SK-N-SH (cell line): ENCODE data around the gene UBE2K. TPM values are rescaled to one million over a fixed set of nuclear protein-coding genes. Genes with fewer than 3 reads are reported as not detected.
"Not testable (repeated sequence)": the region's sequence is repeated elsewhere in the genome, so short reads cannot be mapped to it uniquely, and the experiment has no call there.

Experiments used
- CTCF ChIA-PET: fragments of 300-600, 350-600 bp; formaldehyde crosslinking; extraction: SDS; loops from one replicate; lab custom pipeline; 2021; lab: Yijun Ruan, JAX
- POLR2A ChIA-PET: fragments of 350-600 bp; sonication (Branson Sonifier 250); formaldehyde crosslinking; extraction: SDS; loops from one replicate; lab custom pipeline; 2020; ENCODE audit warnings: antibody characterized with exemption, inconsistent platforms; lab: Yijun Ruan, JAX
- DNase-seq: peaks from one replicate; pipeline ENCODE4 v3.0.0; 2012
- H2AFZ ChIP-seq: fragments of 200-600 bp; sonication (generic); 2 replicates; pipeline ENCODE4 v1.8.1; 2016; ENCODE audit warnings: antibody characterized with exemption, mild to moderate bottlenecking, low read depth
- H3F3A ChIP-seq: fragments of 200-600 bp; sonication (generic); replicated peaks from 2 replicates; pipeline ENCODE3; 2016; ENCODE audit warnings: antibody characterized with exemption, mild to moderate bottlenecking; ENCODE audit not compliant: insufficient read depth
- H3K27ac ChIP-seq, 2 experiments: fragments of 200-500 bp in 1 of 2; fragments of 200-600 bp in 1 of 2; sonication (Bioruptor generic) in 1 of 2; sonication (generic), shearing (Covaris generic) in 1 of 2; 2 replicates each; pipeline versions ENCODE4 v1.5.1 to v1.6.1; 2014 to 2016; ENCODE audit warnings: low read depth in 2 of 2, inconsistent platforms in 1 of 2, low read length in 1 of 2, mild to moderate bottlenecking in 1 of 2, mixed read lengths in 1 of 2
- H3K27me3 ChIP-seq: fragments of 200-600 bp; sonication (generic), shearing (Covaris generic); 2 replicates; pipeline ENCODE4 v1.6.1; 2016; ENCODE audit warnings: mixed run types; ENCODE audit not compliant: insufficient read depth
- H3K36me3 ChIP-seq, 2 experiments: fragments of 200-500 bp in 1 of 2; fragments of 200-600 bp in 1 of 2; sonication (Bioruptor generic) in 1 of 2; sonication (generic) in 1 of 2; replicated peaks in 1 of 2; 2 replicates each; pipeline versions ENCODE3 to v1.5.1; 2014 to 2016; ENCODE audit warnings: low read length in 1 of 2, mild to moderate bottlenecking in 1 of 2; ENCODE audit not compliant: insufficient read depth in 2 of 2, control insufficient read depth in 1 of 2
- H3K4me1 ChIP-seq, 2 experiments: fragments of 200-500 bp in 1 of 2; fragments of 200-600 bp in 1 of 2; sonication (Bioruptor generic) in 1 of 2; sonication (generic), shearing (Covaris generic) in 1 of 2; 2 replicates each; pipeline versions ENCODE4 v1.5.1 to v1.6.1; 2014 to 2016; ENCODE audit warnings: low read depth in 1 of 2, low read length in 1 of 2, mixed run types in 1 of 2; ENCODE audit not compliant: insufficient read depth in 2 of 2, control insufficient read depth in 1 of 2
- H3K4me2 ChIP-seq: fragments of 200-600 bp; sonication (generic), shearing (Covaris generic); 2 replicates; pipeline ENCODE4 v1.6.1; 2017; ENCODE audit warnings: mixed run types
- H3K4me3 ChIP-seq, 2 experiments: fragments of 200-500 bp in 1 of 2; fragments of 200-600 bp in 1 of 2; sonication (Bioruptor generic) in 1 of 2; sonication (generic), shearing (Covaris generic) in 1 of 2; 2 replicates each; pipeline versions ENCODE4 v1.5.1 to v1.8.1; 2014 to 2016; ENCODE audit warnings: low read depth in 2 of 2, inconsistent platforms in 1 of 2, low read length in 1 of 2, mild to moderate bottlenecking in 1 of 2, mixed read lengths in 1 of 2, moderate library complexity in 1 of 2
- H3K79me2 ChIP-seq: fragments of 200-600 bp; sonication (generic); 2 replicates; pipeline ENCODE4 v1.8.1; 2017; ENCODE audit warnings: mild to moderate bottlenecking; ENCODE audit not compliant: insufficient read depth
- H3K9ac ChIP-seq: fragments of 200-600 bp; sonication (generic); 2 replicates; pipeline ENCODE4 v1.6.1; 2017; ENCODE audit warnings: mixed run types
- H3K9me2 ChIP-seq: fragments of 200-600 bp; sonication (generic); 2 replicates; pipeline ENCODE4 v1.6.1; 2017; ENCODE audit warnings: mixed run types
- H3K9me3 ChIP-seq: fragments of 200-600 bp; sonication (generic); 2 replicates; pipeline ENCODE4 v1.6.1; 2017; ENCODE audit warnings: mixed run types, mild to moderate bottlenecking, moderate library complexity
- H4K20me1 ChIP-seq: fragments of 200-600 bp; sonication (generic); 2 replicates; pipeline ENCODE4 v1.6.1; 2017; ENCODE audit warnings: mild to moderate bottlenecking, mixed run types; ENCODE audit not compliant: insufficient read depth
- ELF1 ChIP-seq: IDR thresholded peaks from 2 replicates; pipeline ENCODE4 v1.4.0; 2012
- EZH2phosphoT487 ChIP-seq: fragments of 200-600 bp; sonication (generic); IDR thresholded peaks from 2 replicates; pipeline ENCODE4 v1.6.1; 2017; ENCODE audit warnings: low read depth, mixed run types, mild to moderate bottlenecking, antibody characterized with exemption, moderate library complexity, borderline replicate concordance
- FOSL2 ChIP-seq: IDR thresholded peaks from 2 replicates; pipeline ENCODE4 v1.4.0; 2012; ENCODE audit warnings: low read depth, mild to moderate bottlenecking, moderate library complexity, borderline replicate concordance
- FOXJ3 ChIP-seq: sonication (generic); formaldehyde crosslinking; IDR thresholded peaks from 2 replicates; pipeline ENCODE4 v1.5.1; 2020; ENCODE audit warnings: mild to moderate bottlenecking, missing genetic modification reagents
- FOXM1 ChIP-seq: IDR thresholded peaks from 2 replicates; pipeline ENCODE4 v1.4.0; 2012; ENCODE audit warnings: low read depth, mild to moderate bottlenecking
- IRF3 ChIP-seq: fragments of 150-350 bp; IDR thresholded peaks from 2 replicates; pipeline ENCODE4 v1.6.1; 2016; ENCODE audit warnings: mild to moderate bottlenecking, low read depth, low read length
- MXI1 ChIP-seq: IDR thresholded peaks from 2 replicates; pipeline ENCODE4 v1.6.1; 2012; ENCODE audit warnings: mild to moderate bottlenecking, low read depth, low read length, improper control_type of control experiment
- PBX3 ChIP-seq: IDR thresholded peaks from 2 replicates; pipeline ENCODE4; 2012
- RAD21 ChIP-seq: IDR thresholded peaks from 2 replicates; pipeline ENCODE4 v1.6.1; 2012; ENCODE audit warnings: mild to moderate bottlenecking, low read length
- RFX5 ChIP-seq: IDR thresholded peaks from 2 replicates; pipeline ENCODE4 v1.6.1; 2012; ENCODE audit warnings: mild to moderate bottlenecking, improper control_type of control experiment, low read length
- SMC3 ChIP-seq: IDR thresholded peaks from 2 replicates; pipeline ENCODE4 v1.6.1; 2012; ENCODE audit warnings: low read depth, low read length, improper control_type of control experiment
- TCF12 ChIP-seq: IDR thresholded peaks from 2 replicates; pipeline ENCODE4 v1.4.0; 2012
- TEAD4 ChIP-seq: IDR thresholded peaks from 2 replicates; pipeline ENCODE4 v1.4.0; 2012; ENCODE audit warnings: mild to moderate bottlenecking, borderline replicate concordance; ENCODE audit not compliant: insufficient read depth
- USF2 ChIP-seq: fragments of 150-350 bp; IDR thresholded peaks from 2 replicates; pipeline ENCODE4 v1.6.1; 2017; ENCODE audit warnings: antibody characterized with exemption, low read length, low read depth, borderline replicate concordance
- YY1 ChIP-seq: IDR thresholded peaks from 2 replicates; pipeline ENCODE4 v1.4.0; 2012; ENCODE audit warnings: low read depth, mild to moderate bottlenecking
- ZBTB33 ChIP-seq: IDR thresholded peaks from 2 replicates; pipeline ENCODE4 v1.4.0; 2012; ENCODE audit warnings: low read depth, borderline replicate concordance
- WGBS: methylation state at CpG from one replicate; pipeline ENCODE4 v1.1.6; 2017; ENCODE audit warnings: low lambda C conversion rate; 5-methylcytosine and 5-hydroxymethylcytosine counted together
- polyA plus RNA-seq, 3 experiments: library from polyadenylated mRNA; depleted of rRNA; stranded (reverse); fragments of >200 nt; gene quantifications; 2 replicates each; pipeline ENCODE4 v1.2.3, GENCODE V29; 2012

The UBE2K gene
- polyA plus RNA-seq, 1 of the 3 experiments (the other 2 are of a cell fraction) = 102 TPM

- H3K4me3 ChIP-seq, DNase-seq, H3K4me2 ChIP-seq, H3K4me1 ChIP-seq, H3K27ac ChIP-seq, H3K9me2 ChIP-seq, H3K9me3 ChIP-seq, POLR2A ChIA-PET, H3F3A ChIP-seq, H2AFZ ChIP-seq, H3K9ac ChIP-seq, CTCF ChIA-PET, H3K27me3 ChIP-seq: not testable (repeated sequence)
- peaks cover 100% of the 10 kb centered on the region for H3K79me2 ChIP-seq
- peaks cover 94% of the 10 kb centered on the region for H4K20me1 ChIP-seq
- 94% methylated on average over 6 of the region's 6 CpGs for WGBS
- peaks cover 0 to 20% of the 10 kb centered on the region in 2 experiments for H3K36me3 ChIP-seq
Observed at GRCh38 chr4:39721273-39721672, 23.3 kb downstream of the UBE2K start.

GRCh38 chr4:39721788-39722187, 23.9 kb downstream of the UBE2K start:
- Histone ChIP-seq H4K20me1 (peaks cover 95% of the 10 kb centered on the region), H3K9ac (no peak overlapping the region), H2AFZ (no peak overlapping the region), H3K9me2 (no peaks in the 10 kb centered on the region), H3K9me3 (no peaks in the 10 kb centered on the region), H3K79me2 (peaks cover 100% of the 10 kb centered on the region), H3F3A (peaks cover 10% of the 10 kb centered on the region), H3K36me3 (peaks cover 0 to 20% of the 10 kb centered on the region in 2 experiments), H3K27me3 (no peaks in the 10 kb centered on the region), H3K4me2 (no peak overlapping the region), H3K4me1 (no peaks in the 10 kb centered on the region), H3K27ac (no peak overlapping the region), H3K4me3 (no peak overlapping the region)
- POLR2A ChIA-PET = no interaction called here
- WGBS = 87% methylated on average over 7 of the region's 7 CpGs
- TF ChIP-seq SMC3 (no peak), EZH2phosphoT487 (no peak), RAD21 (no peak), USF2 (no peak), FOXJ3 (CRISPR knock-in tag) (no peak), ELF1 (no peak), FOSL2 (no peak), YY1 (no peak), TCF12 (no peak), IRF3 (no peak), MXI1 (no peak), TEAD4 (no peak), ZBTB33 (no peak), PBX3 (no peak), FOXM1 (no peak), RFX5 (no peak)
- DNase-seq = no peak
- CTCF ChIA-PET = no interaction called here
